ENCODE measurements around the gene SCUBE1.

The SCUBE1 gene

GRCh38 chr22:43173976-43174720 lies 169.0 kb downstream of the SCUBE1 start:
- DNase-seq (ENCODE audit: low read depth), result no peak

GRCh38 chr22:43173566-43173965 lies 169.6 kb downstream of the SCUBE1 start:
- DNase-seq (ENCODE audit: low read depth), result no peak

GRCh38 chr22:43172191-43172590 lies 171.0 kb downstream of the SCUBE1 start:
- no peak for DNase-seq (ENCODE audit: low read depth)

- no peak for DNase-seq (ENCODE audit: low read depth)
Observed at GRCh38 chr22:43171607-43172006, 171.6 kb downstream of the SCUBE1 start.

GRCh38 chr22:43171019-43171491 lies 172.1 kb downstream of the SCUBE1 start:
- no peak for DNase-seq (ENCODE audit: low read depth)

- DNase-seq (ENCODE audit: low read depth), result no peak
Observed at GRCh38 chr22:43170131-43170480, 173.1 kb downstream of the SCUBE1 start.

- DNase-seq (ENCODE audit: low read depth), result no peak
Observed at GRCh38 chr22:43169310-43170130, 173.7 kb downstream of the SCUBE1 start.

- no peak for DNase-seq (ENCODE audit: low read depth)
Observed at GRCh38 chr22:43168471-43169309, 174.5 kb downstream of the SCUBE1 start.

- DNase-seq (ENCODE audit: low read depth), result no peak
Observed at GRCh38 chr22:43167001-43167589, 176.1 kb downstream of the SCUBE1 start.

- DNase-seq (ENCODE audit: low read depth), result no peak
Observed at GRCh38 chr22:43166132-43166930, 176.8 kb downstream of the SCUBE1 start.

- no peak for DNase-seq (ENCODE audit: low read depth)
Observed at GRCh38 chr22:43164636-43165035, 178.5 kb downstream of the SCUBE1 start.

GRCh38 chr22:43163241-43163795 lies 179.9 kb downstream of the SCUBE1 start:
- DNase-seq (ENCODE audit: low read depth), result no peak

- DNase-seq (ENCODE audit: low read depth), result no peak
Observed at GRCh38 chr22:43162412-43163150, 180.6 kb downstream of the SCUBE1 start.

GRCh38 chr22:43160497-43161126 lies 182.6 kb downstream of the SCUBE1 start:
- no peak for DNase-seq (ENCODE audit: low read depth)

GRCh38 chr22:43159484-43160178 lies 183.5 kb downstream of the SCUBE1 start:
- no peak for DNase-seq (ENCODE audit: low read depth)

GRCh38 chr22:43158778-43159483 lies 184.2 kb downstream of the SCUBE1 start:
- DNase-seq (ENCODE audit: low read depth), result no peak

GRCh38 chr22:43157874-43158546 lies 185.2 kb downstream of the SCUBE1 start:
- DNase-seq (ENCODE audit: low read depth), result no peak

- no peak for DNase-seq (ENCODE audit: low read depth)
Observed at GRCh38 chr22:43156413-43156812, 186.8 kb downstream of the SCUBE1 start.
